PC-3 (cell line): ENCODE data around the gene ERCC4.

ENCODE experiments used
- CTCF ChIP-seq: fragments of 300-600 bp; sonication (generic); conservative IDR thresholded peaks from 2 replicates; pipeline ENCODE4 v1.5.1; 2017; ENCODE audit warnings: antibody characterized with exemption, low read depth, mild to moderate bottlenecking, low read length
- EZH2 ChIP-seq: fragments of 300-600 bp; sonication (generic); IDR thresholded peaks from one replicate; pipeline ENCODE4 v1.6.1; 2017; ENCODE audit warnings: antibody characterized with exemption, mild to moderate bottlenecking, low read length; ENCODE audit not compliant: unreplicated experiment

- TF ChIP-seq EZH2, result no peak
- no peak for TF ChIP-seq CTCF
Observed at GRCh38 chr16:13982451-13982850, 62.5 kb downstream of the ERCC4 start.
